HepG2 (cell line): Measurements from ENCODE around the gene RARA. TPM values are rescaled to one million over a fixed set of nuclear protein-coding genes. Genes with fewer than 3 reads are reported as not detected.

ENCODE experiments used
- ATAC-seq: fragments of 200-7000 bp; cut with Tn5 transposase; 3 replicates; pipeline ENCODE4 v1.9.1; 2020; ENCODE audit warnings: mild to moderate bottlenecking, moderate library complexity
- BruUV-seq: library from RNA; stranded (reverse); fragments of 400-500 nt; replicated peaks from 2 replicates; lab custom pipeline; 2021; lab: Mats Ljungman, UMichigan
- CTCF ChIA-PET: fragments of 300-600 bp; formaldehyde crosslinking; extraction: SDS; loops from one replicate; lab custom pipeline; 2021; ENCODE audit warnings: low total read pairs, inconsistent platforms, low intra/inter-chr PET ratio; lab: Yijun Ruan, JAX
- POLR2A ChIA-PET: fragments of 350-600 bp; sonication (Branson Sonifier 250); formaldehyde crosslinking; loops from one replicate; lab custom pipeline; 2020; ENCODE audit warnings: antibody characterized with exemption, inconsistent platforms; lab: Yijun Ruan, JAX
- DNase-seq: peaks from one replicate; pipeline ENCODE4 v3.0.0-alpha.2; 2015; ENCODE audit warnings: low spot score
- FAIRE-seq: peaks from 3 replicates; lab custom pipeline; 2011; peaks lifted over from hg19 to GRCh38; lab: Jason Lieb, UNC
- H2AFZ ChIP-seq: one replicate; pipeline ENCODE4 v1.6.1; 2011; ENCODE audit warnings: low read length, inconsistent platforms
- H3K27ac ChIP-seq: fragments of 300-600 bp; 3 replicates; pipeline ENCODE4 v1.8.0; 2011; ENCODE audit warnings: mixed run types, mild to moderate bottlenecking, mixed read lengths, low read length, inconsistent platforms; ENCODE audit not compliant: insufficient read depth; ENCODE audit errors: extremely low read length
- H3K27me3 ChIP-seq, 2 experiments: fragments of 200-600 bp in 1 of 2; 2 replicates in 1 of 2; 3 replicates in 1 of 2; pipeline versions ENCODE4 v1.6.0 to v1.8.0; 2011; ENCODE audit warnings: low read length in 2 of 2, mild to moderate bottlenecking in 2 of 2, moderate library complexity in 2 of 2, inconsistent platforms in 1 of 2; ENCODE audit not compliant: insufficient read depth in 2 of 2, control insufficient read depth in 1 of 2
- H3K36me3 ChIP-seq, 2 experiments: fragments of 200-600 bp in 1 of 2; replicated peaks in 1 of 2; 2 replicates in 1 of 2; 3 replicates in 1 of 2; pipeline versions ENCODE4 v1.5.1 to v1.8.0; 2011; ENCODE audit warnings: low read length in 2 of 2, inconsistent platforms in 1 of 2; ENCODE audit not compliant: insufficient read depth in 2 of 2, control insufficient read depth in 1 of 2
- H3K4me1 ChIP-seq: 2 replicates; pipeline ENCODE4 v1.5.1; 2012; ENCODE audit warnings: low read length, inconsistent platforms; ENCODE audit not compliant: insufficient read depth
- H3K4me2 ChIP-seq: 2 replicates; pipeline ENCODE4 v1.6.0; 2011; ENCODE audit warnings: low read depth, low read length, inconsistent platforms
- H3K4me3 ChIP-seq, 3 experiments: fragments of 200-600 bp in 1 of 3; sonication (generic), shearing (Covaris generic) in 1 of 3; replicated peaks in 1 of 3; 2 replicates each; pipeline ENCODE4 v1.5.1; 2011 to 2016; ENCODE audit warnings: low read length in 3 of 3, inconsistent platforms in 2 of 3, low read depth in 2 of 3, mild to moderate bottlenecking in 2 of 3, control low read depth in 1 of 3, mixed read lengths in 1 of 3; ENCODE audit not compliant: insufficient read depth in 1 of 3
- H3K79me2 ChIP-seq: one replicate; pipeline ENCODE4 v1.6.1; 2011; ENCODE audit warnings: low read length, inconsistent platforms; ENCODE audit not compliant: insufficient read depth
- H3K9ac ChIP-seq: 2 replicates; pipeline ENCODE4 v1.6.0; 2011; ENCODE audit warnings: mild to moderate bottlenecking, low read depth, low read length, inconsistent platforms; ENCODE audit not compliant: insufficient read depth
- H3K9me3 ChIP-seq: 2 replicates; pipeline ENCODE4 v1.5.1; 2012; ENCODE audit warnings: mild to moderate bottlenecking, low read length
- H4K20me1 ChIP-seq: 2 replicates; pipeline ENCODE4 v1.6.0; 2011; ENCODE audit warnings: inconsistent platforms, mild to moderate bottlenecking, low read length, moderate library complexity; ENCODE audit not compliant: insufficient read depth
- DBP ChIP-seq: sonication (generic); formaldehyde crosslinking; IDR thresholded peaks from 2 replicates; pipeline ENCODE4 v1.4.0; 2020; ENCODE audit warnings: missing genetic modification reagents; ENCODE audit errors: not compliant biosample characterization
- EP300 ChIP-seq, 3 experiments: sonication (generic) in 1 of 3; formaldehyde crosslinking in 1 of 3; IDR thresholded peaks; 2 replicates each; pipeline versions ENCODE4 v1.5.1 to v1.6.1; 2011 to 2020; ENCODE audit warnings: low read depth in 2 of 3, low read length in 2 of 3, borderline replicate concordance in 1 of 3, improper control_type of control experiment in 1 of 3, mild to moderate bottlenecking in 1 of 3, missing genetic modification reagents in 1 of 3, moderate library complexity in 1 of 3
- ESRRA ChIP-seq: sonication (generic); formaldehyde crosslinking; IDR thresholded peaks from 2 replicates; pipeline ENCODE4 v1.5.1; 2020; ENCODE audit warnings: mild to moderate bottlenecking, low read depth, missing genetic modification reagents
- FOSL1 ChIP-seq: sonication (generic); formaldehyde crosslinking; IDR thresholded peaks from 2 replicates; pipeline ENCODE4 v1.9.0; 2021; ENCODE audit warnings: missing genetic modification reagents, borderline replicate concordance
- GATAD2A ChIP-seq: IDR thresholded peaks from 2 replicates; pipeline ENCODE4 v1.6.1; 2016
- JUND ChIP-seq: sonication (generic); formaldehyde crosslinking; IDR thresholded peaks from 2 replicates; pipeline ENCODE4 v1.8.0; 2022; ENCODE audit warnings: mild to moderate bottlenecking, missing genetic modification reagents
- MXI1 ChIP-seq: IDR thresholded peaks from 3 replicates; pipeline ENCODE4 v1.6.1; 2012; ENCODE audit warnings: low read depth, low read length, inconsistent platforms, borderline replicate concordance
- NFATC3 ChIP-seq: sonication (generic); formaldehyde crosslinking; IDR thresholded peaks from 2 replicates; pipeline ENCODE4 v1.5.1; 2020; ENCODE audit warnings: mild to moderate bottlenecking, missing genetic modification reagents
- NPAS2 ChIP-seq: sonication (generic); formaldehyde crosslinking; IDR thresholded peaks from 2 replicates; pipeline ENCODE4 v1.8.0; 2022; ENCODE audit warnings: mild to moderate bottlenecking, missing genetic modification reagents, borderline replicate concordance
- PHF5A ChIP-seq: IDR thresholded peaks from one replicate; pipeline ENCODE4 v1.6.1; 2018; ENCODE audit warnings: low read depth, missing genetic modification reagents; ENCODE audit not compliant: unreplicated experiment
- PITX1 ChIP-seq: sonication (generic); formaldehyde crosslinking; IDR thresholded peaks from 2 replicates; pipeline ENCODE4 v1.5.1; 2020; ENCODE audit warnings: mild to moderate bottlenecking, missing genetic modification reagents
- POLR2AphosphoS2 ChIP-seq: IDR thresholded peaks from 2 replicates; pipeline ENCODE4 v1.6.1; 2011; ENCODE audit warnings: low read depth, low read length, improper control_type of control experiment
- ZBTB33 ChIP-seq: sonication (generic); formaldehyde crosslinking; IDR thresholded peaks from 2 replicates; pipeline ENCODE4 v1.4.0; 2020; ENCODE audit warnings: missing genetic modification reagents
- ZIK1 ChIP-seq: sonication (generic); formaldehyde crosslinking; IDR thresholded peaks from 2 replicates; pipeline ENCODE4 v1.5.0; 2020; ENCODE audit warnings: mild to moderate bottlenecking, low read depth, missing genetic modification reagents, borderline replicate concordance
- ZKSCAN8 ChIP-seq: IDR thresholded peaks from 2 replicates; pipeline ENCODE4 v1.6.1; 2016; ENCODE audit warnings: borderline replicate concordance, missing genetic modification reagents, missing compliant biosample characterization
- ZNF143 ChIP-seq: sonication (generic); formaldehyde crosslinking; IDR thresholded peaks from 2 replicates; pipeline ENCODE4 v1.4.0; 2020; ENCODE audit warnings: missing genetic modification reagents
- ZNF44 ChIP-seq: sonication (generic); formaldehyde crosslinking; IDR thresholded peaks from 2 replicates; pipeline ENCODE4 v1.5.1; 2020; ENCODE audit warnings: mild to moderate bottlenecking, missing genetic modification reagents
- ZNF678 ChIP-seq: sonication (generic); formaldehyde crosslinking; IDR thresholded peaks from 2 replicates; pipeline ENCODE4 v1.4.0; 2020; ENCODE audit warnings: mild to moderate bottlenecking, missing genetic modification reagents
- ZNF772 ChIP-seq: sonication (generic); formaldehyde crosslinking; IDR thresholded peaks from 2 replicates; pipeline ENCODE4 v1.5.0; 2020; ENCODE audit warnings: mild to moderate bottlenecking, missing genetic modification reagents
- ZNF792 ChIP-seq: IDR thresholded peaks from 2 replicates; pipeline ENCODE4 v1.6.1; 2016
- WGBS: methylation state at CpG from one replicate; pipeline ENCODE4 v1.1.6; 2017; ENCODE audit warnings: low lambda C conversion rate; 5-methylcytosine and 5-hydroxymethylcytosine counted together
- in situ Hi-C: cut with HindIII; loops from 2 replicates; pipeline ENCODE4 v1.10.0; 2017; ENCODE audit warnings: low pct_unique_long_range_greater_than_20kb; ENCODE audit not compliant: extremely low pct_ligation_motif_present
- intact Hi-C: fragments of 100-400 bp; cut with micrococcal nuclease; formaldehyde crosslinking; loops from one replicate; pipeline ENCODE4 v1.10.0; 2022; ENCODE audit not compliant: unreplicated experiment
- polyA plus RNA-seq, 8 experiments: library from polyadenylated mRNA; depleted of rRNA in 3 of 8; stranded (reverse) in 7 of 8; unstranded in 1 of 8; fragments of >200 nt; fragmentation: Illumina TruSeq in 4 of 8; extraction: Trizol in 4 of 8; gene quantifications; 2 replicates each; pipeline versions ENCODE4 v1.2.1 to v1.2.3, GENCODE V29; 2011 to 2016; ENCODE audit warnings: low read depth in 4 of 8, missing spikeins in 1 of 8, mixed read lengths in 1 of 8; ENCODE audit not compliant: insufficient read depth in 1 of 8
- total RNA-seq, 5 experiments: library from RNA; depleted of rRNA; stranded (reverse); fragments of >200 nt; fragmentation: Illumina TruSeq; extraction: Trizol; gene quantifications; 2 replicates each; pipeline ENCODE4 v1.2.3, GENCODE V29; 2016; ENCODE audit warnings: low read depth in 1 of 5
- TF ChIP-seq, protein P1 (sequence below): sonication (generic); formaldehyde crosslinking; IDR thresholded peaks from 2 replicates; pipeline ENCODE4 v1.4.0; 2020; ENCODE audit warnings: missing genetic modification reagents, mild to moderate bottlenecking, borderline replicate concordance

RARA gene
- total and polyA plus RNA-seq, 2 of the 13 experiments (the other 11 are each of a cell fraction or from before 2014, with no cell fraction given), result 6.4 to 8.6 TPM

DNA sequence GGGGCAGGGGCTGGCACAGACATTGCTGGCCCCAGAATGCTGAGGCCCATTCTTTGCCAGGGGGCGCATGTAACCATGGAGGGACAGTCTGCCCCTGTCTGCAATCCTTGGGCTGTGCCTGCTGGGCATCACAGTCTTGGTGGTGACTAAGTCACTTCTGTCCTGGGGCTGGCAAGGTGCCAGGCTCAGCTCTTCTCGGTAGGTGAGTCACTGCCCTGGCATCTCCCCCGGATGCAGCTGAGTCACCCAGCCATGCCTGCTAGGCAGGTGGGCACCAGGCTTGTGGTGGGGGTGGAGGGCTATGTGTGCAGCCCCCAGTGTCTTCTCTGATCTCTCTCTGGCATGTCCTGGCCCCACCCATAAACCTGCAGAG, 5.6 kb downstream of the RARA start:
- Histone ChIP-seq H4K20me1 (no peaks in the 10 kb centered on the region), H3K27me3 (no peaks in the 10 kb centered on the region; a peak in 1 of 5 replicates), H3K79me2 (peaks cover 14% of the 10 kb centered on the region), H3K4me1 (peaks cover 86% of the 10 kb centered on the region), H3K36me3 (no peaks in the 10 kb centered on the region), H3K9me3 (no peaks in the 10 kb centered on the region), H3K27ac (no peak overlapping the region), H3K4me2 (no peak overlapping the region), H3K9ac (no peak overlapping the region), H3K4me3 (no peak overlapping the region), H2AFZ (no peak overlapping the region)
- DNase-seq, result peak; percentile 78
- in situ Hi-C loops (no loop called here), intact Hi-C loops (no loop called here)
- POLR2A ChIA-PET, result interaction anchor here (1.1 to 3.5 kb wide), 3 partner anchors 27 to 38 kb away, joined by 3 to 13 read pairs (median 3); no protein-coding TSS in a partner anchor
- CTCF ChIA-PET, result interaction anchor here (0.6 kb wide), 1 partner anchor 38 kb away, joined by 3 read pairs; no protein-coding TSS in a partner anchor
- no peak for ATAC-seq
- BruUV-seq, result no TSS peak
- 20% methylated on average over 1 of the region's 3 CpGs for WGBS
- FAIRE-seq, result no peak
- TF ChIP-seq ZNF772 (CRISPR knock-in tag) (no peak), NFATC3 (CRISPR knock-in tag) (no peak), POLR2AphosphoS2 (no peak), ZNF678 (CRISPR knock-in tag) (no peak), NPAS2 (CRISPR knock-in tag) (no peak), FOSL1 (CRISPR knock-in tag) (peak; percentile 54), PHF5A (no peak), JUND (CRISPR knock-in tag) (peak; percentile 59; the same call in 1 of the 2 replicates), ESRRA (CRISPR knock-in tag) (no peak), ZIK1 (CRISPR knock-in tag) (no peak), DBP (no peak), GATAD2A (CRISPR knock-in tag) (peak; percentile 46; the same call in 1 of the 2 replicates), ZNF792 (CRISPR knock-in tag) (no peak), EP300 (IDR thresholded peaks at IDR 0.05; ENCODE audit: low read depth in 2 of 2, low read length in 2 of 2) (peak in 1 of 2 experiments; percentile 19; a peak in 1 of 4 replicates), EP300 (CRISPR knock-in tag; IDR thresholded peaks at IDR 0.05; ENCODE audit: borderline replicate concordance) (no peak; the same call in 1 of the 2 replicates), ZBTB33 (CRISPR knock-in tag) (no peak), PITX1 (no peak), ZKSCAN8 (CRISPR knock-in tag) (no peak), MXI1 (0 out of 3 replicates have a peak, but pooled peaks have one; percentile 45), ZNF143 (CRISPR knock-in tag) (no peak), ZNF44 (CRISPR knock-in tag) (no peak)
- TF ChIP-seq, protein P1, sequence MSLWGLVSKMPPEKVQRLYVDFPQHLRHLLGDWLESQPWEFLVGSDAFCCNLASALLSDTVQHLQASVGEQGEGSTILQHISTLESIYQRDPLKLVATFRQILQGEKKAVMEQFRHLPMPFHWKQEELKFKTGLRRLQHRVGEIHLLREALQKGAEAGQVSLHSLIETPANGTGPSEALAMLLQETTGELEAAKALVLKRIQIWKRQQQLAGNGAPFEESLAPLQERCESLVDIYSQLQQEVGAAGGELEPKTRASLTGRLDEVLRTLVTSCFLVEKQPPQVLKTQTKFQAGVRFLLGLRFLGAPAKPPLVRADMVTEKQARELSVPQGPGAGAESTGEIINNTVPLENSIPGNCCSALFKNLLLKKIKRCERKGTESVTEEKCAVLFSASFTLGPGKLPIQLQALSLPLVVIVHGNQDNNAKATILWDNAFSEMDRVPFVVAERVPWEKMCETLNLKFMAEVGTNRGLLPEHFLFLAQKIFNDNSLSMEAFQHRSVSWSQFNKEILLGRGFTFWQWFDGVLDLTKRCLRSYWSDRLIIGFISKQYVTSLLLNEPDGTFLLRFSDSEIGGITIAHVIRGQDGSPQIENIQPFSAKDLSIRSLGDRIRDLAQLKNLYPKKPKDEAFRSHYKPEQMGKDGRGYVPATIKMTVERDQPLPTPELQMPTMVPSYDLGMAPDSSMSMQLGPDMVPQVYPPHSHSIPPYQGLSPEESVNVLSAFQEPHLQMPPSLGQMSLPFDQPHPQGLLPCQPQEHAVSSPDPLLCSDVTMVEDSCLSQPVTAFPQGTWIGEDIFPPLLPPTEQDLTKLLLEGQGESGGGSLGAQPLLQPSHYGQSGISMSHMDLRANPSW (CRISPR knock-in tag), result no peak
